Spleen (tissue), 7 donors: ENCODE measurements around the gene SPDYE6.
"Not testable (repeated sequence)": the region's sequence is repeated elsewhere in the genome, so short reads cannot be mapped to it uniquely, and the experiment has no call there.

Source experiments
- POLR2A ChIP-seq, 3 donors: fragments of 450-650 bp; IDR thresholded peaks; one replicate each; pipeline ENCODE4 v1.5.1; 2017; ENCODE audit warnings: antibody characterized with exemption in 3 of 3, mild to moderate bottlenecking in 1 of 3
- POLR2AphosphoS5 ChIP-seq, 3 donors: sonication (generic); formaldehyde crosslinking; IDR thresholded peaks; one replicate each; pipeline ENCODE4 v1.5.1; 2017; ENCODE audit warnings: antibody characterized with exemption in 3 of 3
- TF ChIP-seq, protein P1 (sequence below), 11 experiments: fragments of 200-600 bp in 7 of 11; fragments of 450-650 bp in 4 of 11; sonication (generic) in 4 of 11; IDR thresholded peaks in 8 of 11; conservative IDR thresholded peaks in 3 of 11; 1 replicate in 7 of 11; 2 replicates in 4 of 11; pipeline versions ENCODE4 v1.4.0 to v1.8.0; 2016 to 2021; ENCODE audit warnings: antibody characterized with exemption in 11 of 11, inconsistent platforms in 4 of 11, mild to moderate bottlenecking in 1 of 11
- donor health status: DM: no; HTN: no; CAD: no; lungs with moderate emphysema.
- donor health status: DM: no; HTN: no; CAD: no.
- donor health status: DM: no; HTN: no; CAD: no.

DNA sequence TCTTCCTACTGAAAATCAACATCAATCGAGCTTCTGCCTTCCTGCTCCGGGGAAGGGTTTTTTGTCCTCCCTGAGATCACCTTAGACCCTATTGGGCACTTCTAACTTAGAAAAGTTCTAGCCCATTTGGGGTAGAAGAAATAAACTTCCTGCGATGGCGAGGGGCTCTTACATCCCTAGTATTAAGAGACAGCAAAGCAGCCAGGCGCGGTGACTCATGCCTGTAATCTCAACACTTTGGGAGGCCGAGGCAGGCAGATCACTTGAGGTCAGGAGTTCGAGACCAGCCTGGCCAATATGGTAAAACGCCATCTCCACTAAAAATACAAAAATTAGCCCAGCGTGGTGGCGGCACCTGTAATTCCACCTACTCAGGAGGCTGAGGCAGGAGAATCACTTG lies 31.1 kb downstream of the SPDYE6 start:
- not testable (repeated sequence) for TF ChIP-seq POLR2A, POLR2AphosphoS5 (IDR thresholded peaks at IDR 0.05)
- TF ChIP-seq, protein P1, sequence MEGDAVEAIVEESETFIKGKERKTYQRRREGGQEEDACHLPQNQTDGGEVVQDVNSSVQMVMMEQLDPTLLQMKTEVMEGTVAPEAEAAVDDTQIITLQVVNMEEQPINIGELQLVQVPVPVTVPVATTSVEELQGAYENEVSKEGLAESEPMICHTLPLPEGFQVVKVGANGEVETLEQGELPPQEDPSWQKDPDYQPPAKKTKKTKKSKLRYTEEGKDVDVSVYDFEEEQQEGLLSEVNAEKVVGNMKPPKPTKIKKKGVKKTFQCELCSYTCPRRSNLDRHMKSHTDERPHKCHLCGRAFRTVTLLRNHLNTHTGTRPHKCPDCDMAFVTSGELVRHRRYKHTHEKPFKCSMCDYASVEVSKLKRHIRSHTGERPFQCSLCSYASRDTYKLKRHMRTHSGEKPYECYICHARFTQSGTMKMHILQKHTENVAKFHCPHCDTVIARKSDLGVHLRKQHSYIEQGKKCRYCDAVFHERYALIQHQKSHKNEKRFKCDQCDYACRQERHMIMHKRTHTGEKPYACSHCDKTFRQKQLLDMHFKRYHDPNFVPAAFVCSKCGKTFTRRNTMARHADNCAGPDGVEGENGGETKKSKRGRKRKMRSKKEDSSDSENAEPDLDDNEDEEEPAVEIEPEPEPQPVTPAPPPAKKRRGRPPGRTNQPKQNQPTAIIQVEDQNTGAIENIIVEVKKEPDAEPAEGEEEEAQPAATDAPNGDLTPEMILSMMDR (IDR thresholded peaks at IDR 0.05 in 8 of 11, conservative IDR thresholded peaks at IDR 0.05 in 3 of 11), result not testable (repeated sequence)
